ENCODE measurements around the gene IQCC.
"Not testable (repeated sequence)": the region's sequence is repeated elsewhere in the genome, so short reads cannot be mapped to it uniquely, and the experiment has no call there.

The IQCC gene

DNA sequence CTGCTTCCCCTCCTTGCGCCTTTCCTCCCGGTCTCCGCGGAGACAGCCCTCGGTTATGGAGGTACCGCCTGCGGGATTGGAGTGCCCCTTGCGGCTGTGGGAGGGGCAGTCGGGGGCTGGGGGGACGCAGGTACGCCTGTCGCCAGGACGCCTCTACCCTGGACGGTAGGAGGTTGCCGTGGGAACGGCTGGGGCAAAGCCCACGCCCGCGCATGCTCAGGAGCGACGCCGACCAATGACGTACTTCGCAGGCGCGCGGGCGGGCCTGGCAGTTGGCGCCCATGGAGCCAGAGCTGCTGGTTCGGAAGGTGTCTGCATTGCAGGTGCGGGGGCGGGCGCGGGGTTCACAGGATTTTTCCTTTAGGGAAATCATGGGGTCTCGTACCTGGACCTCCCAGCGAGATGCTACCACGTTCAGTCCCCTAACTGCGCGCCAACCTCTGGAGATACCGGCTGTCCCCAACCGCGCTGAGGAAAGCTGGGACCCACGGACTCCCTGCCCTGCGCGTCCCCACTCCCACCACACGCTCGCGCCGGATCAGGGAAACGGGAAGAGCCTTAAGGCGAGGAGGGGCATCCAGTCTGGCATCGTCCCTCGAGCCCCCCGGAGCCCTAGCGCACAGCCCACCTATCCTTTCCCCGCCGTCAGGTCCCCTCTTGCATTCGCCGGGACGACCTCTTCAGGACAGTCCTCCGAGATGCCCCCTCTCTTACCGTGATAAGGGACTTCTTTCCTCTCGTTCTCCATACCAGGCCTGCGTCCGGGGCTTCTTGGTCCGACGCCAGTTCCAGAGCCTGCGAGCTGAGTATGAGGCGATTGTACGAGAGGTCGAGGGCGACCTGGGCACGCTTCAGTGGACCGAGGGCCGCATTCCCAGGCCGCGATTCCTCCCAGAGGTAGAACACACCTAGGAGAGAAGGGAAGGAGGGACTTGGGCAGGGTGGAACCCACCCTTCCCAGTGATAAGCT lies at the start of gene IQCC:
IQCC (plus strand) TSS at position 271 of the 970 bp plus-strand sequence; CDS start at position 282, 11 bp downstream.
- DNase-seq = peak; percentile 94

DNA sequence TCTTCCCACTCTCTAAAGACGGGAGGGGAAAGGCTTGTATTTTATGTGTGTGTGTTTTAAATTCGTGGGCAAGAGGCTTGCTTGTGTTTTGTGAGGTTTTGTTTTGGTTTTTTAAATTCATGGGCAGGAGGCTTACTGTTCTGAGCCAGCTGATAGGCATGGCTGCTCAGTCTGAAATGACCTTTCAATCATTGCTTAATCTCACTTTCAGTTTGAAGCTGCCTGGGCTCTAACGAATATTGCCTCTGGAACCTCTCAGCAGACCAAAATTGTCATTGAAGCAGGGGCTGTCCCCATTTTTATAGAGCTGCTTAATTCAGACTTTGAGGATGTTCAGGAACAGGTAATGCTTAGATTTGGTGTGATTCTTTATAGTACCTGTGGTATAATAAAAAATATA lies 46.3 kb upstream of the IQCC start:
- no peak for DNase-seq

DNA sequence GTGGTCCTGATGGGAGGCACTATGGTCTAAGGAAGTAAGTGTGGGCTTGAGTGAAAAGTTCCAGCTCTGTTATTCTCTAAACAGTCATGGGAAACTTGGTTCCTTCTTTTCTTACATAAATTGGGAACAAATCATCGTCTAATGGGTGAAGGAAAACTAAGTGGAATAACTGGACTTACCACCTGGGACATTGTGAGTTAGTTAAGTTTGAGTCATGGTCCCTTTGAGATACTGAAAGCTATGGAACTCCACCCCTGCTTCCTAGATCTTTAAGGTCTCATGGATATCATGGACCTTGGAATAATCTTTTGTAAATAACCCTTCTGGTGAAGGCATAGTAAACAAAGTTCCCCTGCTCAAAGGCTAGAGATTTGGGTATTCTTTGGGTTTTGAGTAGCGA lies 42.1 kb upstream of the IQCC start:
- no peak for DNase-seq

DNA sequence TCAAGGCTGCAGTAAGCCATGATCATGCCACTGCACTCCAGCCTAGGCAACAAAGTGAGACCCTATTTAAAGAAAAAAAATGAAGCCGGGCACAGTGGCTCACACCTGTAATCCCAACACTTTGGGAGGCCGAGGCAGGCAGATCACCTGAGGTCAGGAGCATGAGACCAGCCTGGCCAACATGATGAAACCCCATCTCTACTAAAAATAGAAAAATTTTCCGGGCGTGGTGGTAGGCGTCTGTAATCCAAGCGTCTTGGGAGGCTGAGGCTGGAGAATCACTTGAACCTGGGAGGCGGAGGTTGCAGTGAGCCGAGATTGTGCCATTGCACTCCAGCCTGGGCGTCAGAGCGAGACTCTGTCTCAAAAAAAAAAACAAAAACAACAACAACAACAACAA lies 39.8 kb upstream of the IQCC start:
- not testable (repeated sequence) for DNase-seq

DNA sequence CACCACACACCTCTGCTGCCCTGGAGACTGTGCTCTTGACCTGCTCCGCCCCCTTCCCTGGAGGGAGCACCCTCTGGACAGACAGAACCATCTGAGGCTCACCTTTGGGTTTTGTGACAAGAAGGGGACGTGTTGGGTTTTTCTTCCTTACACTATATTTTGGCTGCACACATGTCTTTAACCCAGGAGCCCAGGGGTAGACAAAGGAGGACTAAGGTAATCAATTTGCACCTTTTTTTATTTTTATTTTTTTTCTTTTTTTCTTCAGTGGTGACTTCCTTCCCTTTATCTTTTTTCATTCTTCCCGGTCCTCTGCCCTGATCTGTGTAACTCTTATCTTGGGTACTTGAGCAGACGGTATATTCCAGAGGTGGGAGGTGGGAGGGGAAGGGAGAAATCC lies 34.5 kb upstream of the IQCC start:
- no peak for DNase-seq

DNA sequence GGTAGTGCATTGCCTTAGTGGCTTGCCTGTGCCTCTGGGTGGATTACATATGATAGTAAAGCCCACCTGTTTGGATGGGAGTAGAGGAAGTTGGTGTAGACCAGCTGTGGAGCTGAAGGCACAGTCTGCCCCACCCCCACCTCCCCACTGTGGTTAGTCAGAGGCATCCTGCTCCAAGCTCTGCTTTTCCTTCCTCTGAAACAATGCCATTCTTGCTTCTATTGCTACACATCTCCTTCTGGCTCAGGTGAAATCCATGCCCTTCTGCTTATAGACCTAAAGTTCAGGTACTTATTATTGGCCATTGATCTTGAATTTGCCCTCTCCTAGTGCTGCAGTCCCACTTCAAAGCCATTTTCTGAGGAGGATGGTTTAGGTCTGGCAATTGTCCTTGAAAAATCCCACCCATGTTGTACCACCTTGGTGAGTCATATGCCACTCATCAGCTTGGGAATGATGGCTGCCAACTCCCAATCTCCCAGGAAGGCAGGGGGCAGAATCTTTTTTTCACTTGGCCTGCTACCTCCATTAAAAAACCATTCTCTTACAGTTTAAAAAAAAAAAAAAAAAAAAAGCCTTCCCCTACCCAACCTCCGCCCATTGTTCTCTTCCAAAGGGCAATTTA lies 32.7 kb upstream of the IQCC start:
- DNase-seq = no peak

DNA sequence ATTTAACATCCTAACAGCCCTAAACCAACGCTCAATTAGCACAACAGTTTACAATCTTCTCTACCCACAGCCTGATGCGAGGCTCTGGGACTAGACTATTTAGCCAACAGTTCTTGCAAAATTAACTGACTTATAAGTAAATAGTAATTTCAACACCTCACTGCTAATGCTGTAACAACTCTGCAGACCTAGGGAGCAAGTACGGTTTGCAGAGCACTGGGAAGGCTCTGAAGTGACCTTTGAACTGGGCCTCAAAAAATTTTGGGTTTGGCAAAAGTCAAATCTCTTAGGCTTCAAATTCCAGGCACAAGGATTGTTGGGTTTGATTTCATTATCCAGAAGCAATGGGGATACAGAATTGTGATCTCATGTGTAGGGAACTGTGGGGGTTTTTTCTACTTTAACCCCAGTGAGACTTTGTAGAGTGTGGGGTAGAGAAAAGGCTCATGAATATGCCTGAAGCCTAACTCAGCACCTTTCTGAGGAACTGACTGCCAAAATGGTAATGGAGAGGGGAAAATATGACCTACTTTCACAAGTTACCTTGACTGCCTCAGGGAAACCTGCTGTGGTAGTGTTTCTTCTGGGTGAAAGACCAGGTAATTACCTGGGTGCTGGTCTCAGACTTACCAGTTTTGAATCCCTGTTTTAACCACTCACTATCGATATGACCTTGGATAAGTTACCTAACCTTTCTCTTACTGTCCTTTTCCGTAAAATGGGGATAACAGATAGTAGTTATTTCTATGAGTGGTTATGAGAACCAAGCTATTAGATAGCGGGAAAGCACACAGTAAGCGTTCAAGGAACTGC lies 26.9 kb upstream of the IQCC start:
- no peak for DNase-seq

DNA sequence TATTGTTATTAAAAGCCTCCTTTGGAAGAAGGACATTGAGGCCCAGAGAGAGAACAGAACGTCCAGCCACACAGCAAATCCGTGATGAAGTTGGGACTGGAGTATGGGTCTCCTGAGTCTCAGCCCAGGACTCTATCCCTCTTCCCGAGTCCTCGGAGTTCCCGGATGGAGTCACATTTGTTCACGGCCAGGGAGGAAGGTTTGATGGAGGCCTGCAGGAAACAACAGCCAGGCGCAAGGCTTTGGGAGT lies 26.4 kb upstream of the IQCC start:
- peak; percentile 64 for DNase-seq

DNA sequence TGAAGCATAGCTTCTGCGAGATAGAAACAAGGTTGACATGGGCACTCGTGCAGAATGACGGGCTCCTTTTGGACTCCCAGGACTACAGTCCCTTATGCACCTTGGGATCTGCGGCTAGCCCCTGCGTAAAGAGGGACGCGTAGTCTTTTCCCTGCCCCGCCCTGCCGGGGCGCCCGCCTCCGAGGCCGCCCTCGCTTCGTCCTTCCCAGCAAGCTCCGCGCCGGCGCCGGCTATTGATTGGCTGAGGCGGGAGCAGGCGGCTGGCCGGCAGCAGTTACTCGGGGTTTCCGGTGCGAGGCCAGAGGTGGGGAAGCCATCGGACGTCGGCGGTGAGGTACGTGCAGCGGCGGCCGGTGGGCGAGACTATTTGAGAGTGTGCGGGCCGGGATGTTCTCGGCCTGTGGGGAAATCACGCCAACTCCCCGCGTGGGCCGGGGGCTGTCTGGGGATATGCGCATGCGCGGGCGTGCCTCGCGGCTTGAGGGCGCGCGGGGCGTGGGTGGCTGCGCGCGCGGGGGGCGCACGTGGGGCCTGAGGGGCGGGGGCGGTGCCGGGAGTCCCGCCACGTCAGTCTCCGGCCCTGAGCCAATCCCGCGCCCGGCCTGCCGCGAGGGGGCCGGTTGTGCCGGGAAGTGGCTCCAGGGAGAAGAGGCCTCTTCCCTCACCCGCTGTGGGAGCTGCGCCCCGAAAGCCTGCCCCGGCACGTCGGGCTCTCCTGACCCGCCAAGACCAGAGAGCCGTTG lies 25.9 kb upstream of the IQCC start, which contains the start of gene TXLNA:
TXLNA (plus strand) TSS at position 233 of the 743 bp plus-strand sequence. CDS start 671 bp downstream, outside the sequence.
- peak; percentile 92 for DNase-seq

DNA sequence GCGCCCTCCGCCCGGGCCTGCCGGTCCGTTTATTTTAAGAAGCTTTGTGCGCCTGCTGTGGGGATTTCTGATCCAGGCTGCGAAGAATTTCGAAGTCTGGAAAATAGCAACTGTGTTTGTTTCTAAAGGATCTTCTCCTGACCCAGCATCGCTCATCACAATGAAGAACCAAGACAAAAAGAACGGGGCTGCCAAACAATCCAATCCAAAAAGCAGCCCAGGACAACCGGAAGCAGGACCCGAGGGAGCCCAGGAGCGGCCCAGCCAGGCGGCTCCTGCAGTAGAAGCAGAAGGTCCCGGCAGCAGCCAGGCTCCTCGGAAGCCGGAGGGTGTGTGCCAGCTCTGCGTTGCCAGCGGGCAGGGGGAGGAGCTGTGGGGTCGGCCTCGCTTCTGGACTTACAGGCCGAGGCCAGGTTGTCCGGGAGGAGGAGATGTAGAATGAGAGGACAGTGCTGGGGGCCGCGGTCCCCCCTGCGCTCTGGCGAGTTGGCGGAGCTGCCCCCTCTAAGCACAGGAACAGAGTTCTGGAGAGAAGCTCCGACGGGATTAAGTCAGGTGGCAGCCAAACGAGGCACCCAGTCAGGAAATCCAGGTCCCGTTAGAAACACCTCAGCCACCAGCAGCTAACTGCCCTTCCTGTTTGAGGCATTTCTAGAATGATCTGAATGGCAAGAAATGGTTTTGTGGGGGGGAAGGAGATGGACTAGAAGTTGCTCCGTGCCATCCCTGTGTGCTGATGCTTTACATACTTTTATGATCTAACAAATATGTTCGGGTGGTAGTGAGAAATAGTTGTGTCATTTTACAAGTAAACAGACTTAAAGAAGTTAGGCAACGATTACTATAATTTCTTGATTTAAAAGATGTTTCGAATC lies 25.0 kb upstream of the IQCC start:
- peak; percentile 37 for DNase-seq

DNA sequence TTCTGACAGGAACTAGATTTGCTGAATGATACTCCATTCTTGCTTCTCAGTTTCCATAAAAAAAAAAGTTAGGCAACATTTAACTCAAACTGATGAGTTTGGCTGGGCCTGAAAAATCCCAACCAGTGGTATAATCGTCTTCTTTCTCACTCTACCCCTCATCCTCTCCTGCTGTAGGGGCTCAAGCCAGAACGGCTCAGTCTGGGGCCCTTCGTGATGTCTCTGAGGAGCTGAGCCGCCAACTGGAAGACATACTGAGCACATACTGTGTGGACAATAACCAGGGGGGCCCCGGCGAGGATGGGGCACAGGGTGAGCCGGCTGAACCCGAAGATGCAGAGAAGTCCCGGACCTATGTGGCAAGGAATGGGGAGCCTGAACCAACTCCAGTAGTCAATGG lies 24.4 kb upstream of the IQCC start:
- DNase-seq = no peak

DNA sequence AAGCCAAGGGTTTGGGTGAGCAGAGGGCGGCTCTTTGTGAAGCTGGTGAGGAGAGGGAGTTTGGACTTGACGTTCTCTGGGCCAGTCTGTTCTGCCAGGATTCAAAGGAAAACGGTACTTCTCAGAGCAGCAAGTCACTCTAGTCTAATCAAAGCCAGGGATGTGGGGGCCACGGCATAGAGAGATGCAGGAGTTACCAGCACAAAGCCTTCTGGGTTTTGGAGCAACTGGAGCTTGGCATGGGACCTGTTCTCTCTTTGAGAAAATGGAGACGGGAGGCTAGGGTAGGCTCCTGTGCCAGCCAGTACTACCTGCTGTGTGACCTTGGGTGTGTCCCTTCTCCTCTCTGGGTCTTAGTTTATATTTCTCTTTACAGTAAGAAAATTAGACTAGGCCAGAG lies 23.9 kb upstream of the IQCC start:
- DNase-seq = no peak

DNA sequence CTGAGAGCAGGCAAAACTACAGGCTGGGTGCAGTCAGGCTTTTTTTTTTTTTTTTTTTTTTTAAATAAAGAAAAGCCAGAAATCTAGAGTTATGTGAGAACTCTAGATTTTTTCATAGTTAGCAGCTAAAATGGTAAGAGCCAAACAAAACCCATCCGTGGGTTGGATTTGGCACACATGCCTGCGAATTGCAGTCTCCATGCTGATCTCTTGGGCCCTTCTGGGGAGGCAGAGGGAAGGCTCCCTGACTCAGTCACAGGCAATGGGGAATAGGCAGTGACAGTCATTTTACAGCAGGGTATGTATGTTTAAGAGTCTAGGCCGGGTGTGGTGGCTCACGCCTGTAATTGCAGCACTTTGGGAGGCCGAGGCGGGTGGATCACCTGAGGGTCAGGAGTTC lies 23.4 kb upstream of the IQCC start:
- DNase-seq = no peak

DNA sequence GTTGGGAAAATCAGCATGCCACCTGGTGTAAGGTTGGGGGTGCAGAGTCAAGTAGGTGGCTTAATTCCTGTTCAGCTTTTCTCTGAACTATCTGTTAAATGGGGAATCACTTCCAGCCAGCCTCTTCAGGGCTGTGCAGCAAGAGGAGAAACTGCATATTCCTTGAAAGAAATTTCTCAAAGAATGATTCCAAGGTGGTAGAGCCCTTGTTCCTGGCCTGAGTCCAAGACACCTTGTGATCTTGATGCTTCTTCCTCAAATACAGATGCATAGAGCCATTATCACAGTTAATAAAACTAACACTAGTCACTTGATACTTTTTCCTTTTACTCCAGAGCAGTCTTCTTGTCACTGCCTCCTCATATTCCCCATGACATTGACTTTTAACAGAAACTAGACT lies 20.8 kb upstream of the IQCC start:
- DNase-seq = no peak

DNA sequence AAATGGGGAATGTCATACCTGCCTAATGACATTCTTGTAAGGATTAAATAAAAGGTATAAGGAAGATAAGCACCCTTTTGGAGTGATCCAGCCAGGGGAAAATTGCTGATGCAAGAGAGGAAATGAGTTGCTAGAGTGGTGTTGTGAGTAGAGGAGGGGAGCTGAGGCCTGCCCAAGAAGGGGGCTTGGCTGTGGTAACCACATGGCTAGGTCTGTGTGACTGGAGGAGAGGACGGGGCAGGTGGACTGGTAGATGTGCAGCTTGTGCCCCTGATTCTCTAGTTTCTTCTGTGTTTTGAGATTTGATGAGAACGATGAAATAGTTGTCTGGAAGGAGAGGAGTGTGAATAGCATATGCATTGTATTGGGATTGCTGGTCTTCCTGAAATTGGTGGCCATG lies 19.4 kb upstream of the IQCC start:
- no peak for DNase-seq

DNA sequence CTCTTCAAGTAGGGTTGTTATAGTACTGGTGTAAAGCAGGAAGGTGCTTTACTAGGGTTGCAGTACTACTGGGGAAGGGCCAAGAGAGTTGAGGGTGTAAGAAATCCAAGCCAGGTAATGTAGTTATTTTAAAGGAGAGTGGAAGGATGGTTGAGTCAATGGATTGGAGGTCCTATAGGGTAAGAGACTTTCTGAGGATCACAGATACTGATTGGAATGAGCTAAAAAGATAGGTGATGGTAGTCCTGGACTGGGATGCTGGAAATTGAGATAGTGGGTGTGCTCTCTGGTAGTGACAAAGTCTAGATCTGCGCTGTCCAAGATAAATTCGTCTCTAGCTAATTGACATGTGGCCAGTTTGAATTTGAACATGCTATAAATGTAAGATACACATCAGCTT lies 19.0 kb upstream of the IQCC start:
- no peak for DNase-seq

DNA sequence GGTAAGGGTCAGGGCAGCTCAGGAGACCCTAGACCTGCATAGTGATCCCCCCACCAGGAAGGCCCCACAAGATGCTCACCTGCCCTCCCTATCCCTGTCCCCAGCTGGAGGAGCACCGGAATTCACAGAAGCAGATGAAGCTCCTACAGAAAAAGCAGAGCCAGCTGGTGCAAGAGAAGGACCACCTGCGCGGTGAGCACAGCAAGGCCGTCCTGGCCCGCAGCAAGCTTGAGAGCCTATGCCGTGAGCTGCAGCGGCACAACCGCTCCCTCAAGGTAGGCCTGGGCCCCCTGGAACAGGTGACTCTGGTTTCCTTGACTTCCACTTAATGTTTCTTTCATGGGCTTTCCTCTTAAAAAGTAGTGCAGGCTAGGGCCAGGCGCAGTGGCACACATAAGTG lies 17.6 kb upstream of the IQCC start:
- DNase-seq = no peak

DNA sequence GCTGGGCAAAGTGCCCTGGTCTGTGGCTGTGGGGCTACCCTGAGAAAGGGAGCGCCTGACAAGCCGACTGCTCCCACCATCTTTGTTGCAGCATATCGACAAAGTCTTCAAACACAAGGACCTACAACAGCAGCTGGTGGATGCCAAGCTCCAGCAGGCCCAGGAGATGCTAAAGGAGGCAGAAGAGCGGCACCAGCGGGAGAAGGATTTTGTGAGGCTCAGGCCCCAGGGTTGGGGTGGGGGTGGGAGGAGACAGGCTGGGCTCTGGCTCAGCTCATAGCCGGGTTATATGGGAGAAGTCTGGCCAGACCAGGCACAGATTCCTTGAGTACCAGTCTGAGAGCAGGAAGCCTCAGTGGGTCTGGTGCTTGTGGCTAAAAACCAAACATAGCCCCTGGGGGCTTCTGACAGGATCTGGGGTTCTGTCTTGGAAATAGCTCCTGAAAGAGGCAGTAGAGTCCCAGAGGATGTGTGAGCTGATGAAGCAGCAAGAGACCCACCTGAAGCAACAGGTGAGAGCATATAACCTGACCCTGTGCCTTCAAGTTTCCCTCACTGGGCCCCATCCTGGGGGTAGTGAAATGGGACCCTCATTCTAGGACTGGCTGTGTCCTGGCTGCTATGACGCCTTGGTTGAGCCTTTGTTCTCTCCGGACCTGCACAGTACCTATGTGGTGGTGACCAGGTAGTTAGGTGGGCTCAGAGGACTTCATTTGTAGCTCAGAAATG lies 13.1 kb upstream of the IQCC start:
- DNase-seq = no peak

DNA sequence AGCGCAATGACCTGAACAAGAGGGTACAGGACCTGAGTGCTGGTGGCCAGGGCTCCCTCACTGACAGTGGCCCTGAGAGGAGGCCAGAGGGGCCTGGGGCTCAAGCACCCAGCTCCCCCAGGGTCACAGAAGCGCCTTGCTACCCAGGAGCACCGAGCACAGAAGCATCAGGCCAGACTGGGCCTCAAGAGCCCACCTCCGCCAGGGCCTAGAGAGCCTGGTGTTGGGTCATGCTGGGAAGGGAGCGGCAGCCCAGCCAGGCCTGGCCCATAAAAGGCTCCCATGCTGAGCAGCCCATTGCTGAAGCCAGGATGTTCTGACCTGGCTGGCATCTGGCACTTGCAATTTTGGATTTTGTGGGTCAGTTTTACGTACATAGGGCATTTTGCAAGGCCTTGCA lies 10.5 kb upstream of the IQCC start:
- DNase-seq = no peak

DNA sequence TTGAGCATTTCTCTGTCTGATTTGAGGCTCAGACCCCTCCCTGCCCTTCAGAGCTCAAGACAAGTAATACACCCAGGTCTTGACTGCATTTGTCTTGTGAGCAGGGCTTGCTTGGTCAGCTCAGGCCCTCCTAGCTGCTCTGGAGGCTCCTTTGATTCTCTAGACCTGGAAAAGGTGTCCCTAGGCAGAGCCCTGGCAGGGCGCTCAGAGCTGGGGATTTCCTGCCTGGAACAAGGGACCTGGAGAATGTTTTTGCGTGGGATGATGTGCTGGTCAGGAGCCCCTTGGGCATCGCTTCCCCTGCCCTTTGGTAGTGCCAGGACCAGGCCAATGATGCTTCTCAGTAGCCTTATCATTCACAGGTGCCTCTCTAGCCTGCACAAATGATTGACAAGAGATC lies 9.9 kb upstream of the IQCC start:
- DNase-seq = no peak

Data from NCI-H69 (cell line).